ENCODE data around the gene MACROD2. TPM values are rescaled to one million over a fixed set of nuclear protein-coding genes. Genes with fewer than 3 reads are reported as not detected.

Gene MACROD2
- total and polyA plus RNA-seq, 7 donors, result 0.20 to 4.8 (median 0.87) TPM

- 92 to 99% (median 95%) methylated on average over 2 of the region's 2 CpGs for WGBS, 3 donors
- no peak for ATAC-seq
- intact Hi-C loops (cut with DNase I), result loop anchor here in 1 of 2 donors (10.0 kb wide), 1 partner anchor 82 kb away; no protein-coding TSS in a partner anchor
- no peak for DNase-seq
- H3K36me3 ChIP-seq (ENCODE audit: insufficient read depth in 1 of 2, low read depth in 1 of 2), result no peaks in the 10 kb centered on the region
- TF ChIP-seq CTCF (IDR thresholded peaks at IDR 0.05), result no peak
- no peak overlapping the region for H3K4me3 ChIP-seq
- H3K27ac ChIP-seq, result no peak overlapping the region
- H3K27me3 ChIP-seq (ENCODE audit: insufficient read depth in 3 of 3, low read length in 2 of 3), result no peaks in the 10 kb centered on the region
- H3K9me3 ChIP-seq, result no peaks in the 10 kb centered on the region
- H3K4me1 ChIP-seq, result no peaks in the 10 kb centered on the region
Observed at GRCh38 chr20:14046534-14046933, 51.2 kb downstream of the MACROD2 start.

DNA sequence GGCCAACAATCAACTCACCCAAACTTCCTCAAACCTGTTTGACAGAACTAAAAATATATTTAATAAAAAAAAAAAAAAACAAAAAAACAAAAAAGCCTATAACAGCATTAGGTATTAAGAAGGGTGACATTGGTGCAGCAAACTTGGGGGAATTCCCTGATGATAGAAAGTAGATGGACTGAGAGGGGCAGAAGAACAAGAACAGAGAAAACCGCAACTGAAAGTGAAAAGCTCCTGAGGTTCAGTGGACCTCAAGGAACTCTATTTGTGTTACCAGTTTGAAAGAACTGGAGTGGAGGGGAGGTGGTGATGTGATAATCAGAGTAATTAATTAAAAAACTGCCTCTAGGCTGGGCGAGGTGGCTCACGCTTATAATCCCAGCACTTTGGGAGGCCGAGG is 53.8 kb downstream of the MACROD2 start:
- Histone ChIP-seq H3K27ac (no peak overlapping the region), H3K9me3 (no peaks in the 10 kb centered on the region), H3K27me3 (ENCODE audit: insufficient read depth in 3 of 3, low read length in 2 of 3) (no peaks in the 10 kb centered on the region), H3K4me1 (no peaks in the 10 kb centered on the region), H3K36me3 (ENCODE audit: insufficient read depth in 1 of 2, low read depth in 1 of 2) (no peaks in the 10 kb centered on the region), H3K4me3 (no peak overlapping the region)
- no peak for DNase-seq
- intact Hi-C loops (cut with DNase I), result loop anchor here in 1 of 2 donors (10.0 kb wide), 1 partner anchor 84 kb away; no protein-coding TSS in a partner anchor
- no peak for ATAC-seq
- WGBS, 3 donors, result 87 to 95% (median 89%) methylated on average over 4 of the region's 4 CpGs
- no peak for TF ChIP-seq CTCF (IDR thresholded peaks at IDR 0.05)

DNA sequence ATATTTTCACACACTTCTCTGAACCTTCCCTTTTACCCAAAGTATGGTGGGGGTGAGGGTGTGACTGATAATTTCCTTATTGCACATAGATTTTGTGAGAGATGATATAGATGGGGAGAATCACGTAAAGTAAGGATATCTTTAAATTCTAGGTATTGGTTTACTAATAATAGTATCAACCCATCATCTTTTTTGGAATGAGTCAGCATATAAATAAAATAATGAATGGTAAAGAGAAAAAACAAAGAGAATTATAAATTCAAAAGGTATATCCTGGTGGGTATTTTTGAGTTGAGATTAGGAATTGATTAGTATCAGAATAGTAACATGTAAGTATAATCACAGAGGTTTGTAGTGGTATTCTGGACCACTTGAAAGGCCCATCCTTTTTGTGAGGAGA is 56.1 kb downstream of the MACROD2 start:
- 77 to 89% (median 89%) methylated on average over 1 of the region's 1 CpG for WGBS, 3 donors
- Histone ChIP-seq H3K9me3 (no peaks in the 10 kb centered on the region), H3K27me3 (ENCODE audit: insufficient read depth in 3 of 3, low read length in 2 of 3) (no peaks in the 10 kb centered on the region), H3K27ac (no peak overlapping the region), H3K36me3 (ENCODE audit: insufficient read depth in 1 of 2, low read depth in 1 of 2) (no peaks in the 10 kb centered on the region), H3K4me1 (no peaks in the 10 kb centered on the region), H3K4me3 (no peak overlapping the region)
- TF ChIP-seq CTCF (IDR thresholded peaks at IDR 0.05), result no peak
- ATAC-seq, result no peak
- intact Hi-C loops (cut with DNase I), result loop anchor here in 1 of 2 donors (10.0 kb wide), 1 partner anchor 927 kb away; no protein-coding TSS in a partner anchor
- no peak for DNase-seq

DNA sequence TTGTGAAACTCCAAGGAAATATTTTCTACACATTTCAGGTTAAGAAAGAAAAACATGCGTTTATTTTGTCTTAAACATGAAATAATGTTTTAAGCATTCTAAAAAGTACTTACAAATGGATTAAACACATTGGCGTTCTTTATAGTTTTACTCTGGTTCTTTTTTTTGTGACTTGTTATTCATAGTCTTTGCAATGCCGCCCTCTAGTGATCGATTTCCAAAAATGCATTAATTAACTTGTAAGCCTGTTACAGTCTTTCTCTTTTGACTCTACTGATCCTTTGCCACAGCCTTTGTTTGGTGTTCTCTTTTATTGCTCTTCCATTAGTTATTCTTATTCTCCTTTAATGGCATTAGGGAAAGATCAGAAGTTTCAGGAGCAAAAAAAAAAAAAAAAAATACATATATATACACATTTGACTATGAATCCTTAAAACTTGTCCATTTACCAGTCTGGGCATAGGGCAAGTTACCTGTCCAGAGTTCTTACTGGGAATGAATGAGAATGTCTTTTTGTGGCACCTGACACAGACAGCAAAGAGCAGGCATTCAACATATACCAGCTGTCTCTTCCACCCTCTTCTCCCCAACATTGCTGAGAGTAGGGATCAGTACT is 59.9 kb downstream of the MACROD2 start:
- no peak overlapping the region for H3K4me3 ChIP-seq
- WGBS, 3 donors, result 2 to 3% (median 2%) methylated on average over 4 of the region's 4 CpGs
- intact Hi-C loops (cut with DNase I), result loop anchor here (2.0 to 10.0 kb wide), 2 partner anchors 232 to 930 kb away; no protein-coding TSS in a partner anchor
- ATAC-seq, result peak in 2 of 4 donors; percentile 44 to 84
- no peaks in the 10 kb centered on the region for H3K36me3 ChIP-seq (ENCODE audit: insufficient read depth in 1 of 2, low read depth in 1 of 2)
- peak; percentile 67 for TF ChIP-seq CTCF (IDR thresholded peaks at IDR 0.05)
- no peaks in the 10 kb centered on the region for H3K4me1 ChIP-seq
- no peaks in the 10 kb centered on the region for H3K9me3 ChIP-seq
- no peaks in the 10 kb centered on the region for H3K27me3 ChIP-seq (ENCODE audit: insufficient read depth in 3 of 3, low read length in 2 of 3)
- no peak for DNase-seq
- no peak overlapping the region for H3K27ac ChIP-seq

GRCh38 chr20:14062171-14062570 is 66.9 kb downstream of the MACROD2 start:
- DNase-seq, result no peak
- no peak for ATAC-seq
- no peak overlapping the region for H3K4me3 ChIP-seq
- no peaks in the 10 kb centered on the region for H3K36me3 ChIP-seq (ENCODE audit: insufficient read depth in 1 of 2, low read depth in 1 of 2)
- H3K9me3 ChIP-seq, result no peaks in the 10 kb centered on the region
- H3K27me3 ChIP-seq (ENCODE audit: insufficient read depth in 3 of 3, low read length in 2 of 3), result no peaks in the 10 kb centered on the region
- H3K4me1 ChIP-seq, result no peaks in the 10 kb centered on the region
- no peak for TF ChIP-seq CTCF (IDR thresholded peaks at IDR 0.05)
- intact Hi-C loops (cut with DNase I), result no loop called here
- H3K27ac ChIP-seq, result no peak overlapping the region
- WGBS, 3 donors, result 92 to 95% (median 92%) methylated on average over 2 of the region's 2 CpGs

Measured in psoas muscle (tissue), 8 donors.